Activated T-helper 1 cell treated with anti-CD3 and anti-CD28 coated beads, Interleukin-12 subunit alpha, Interleukin-12 subunit beta, Interleukin-2, Interleukin-4 antibody, amounts not matched to agents 30 ng/mL and 10 ng/mL and 1 ng/mL, durations not matched to agents 14 hours and 24 hours and 36 hours (primary cell): ENCODE measurements around the gene FDX1. TPM values are rescaled to one million over a fixed set of nuclear protein-coding genes. Genes with fewer than 3 reads are reported as not detected.

Source experiments
- DNase-seq: peaks from one replicate; pipeline ENCODE4 v3.0.0; 2021; ENCODE audit warnings: low spot score
- H3K27ac Mint-ChIP-seq: one replicate; pipeline ENCODE4 v1.8.0; 2021; ENCODE audit warnings: mild to moderate bottlenecking, mixed read lengths
- H3K27me3 Mint-ChIP-seq: one replicate; pipeline ENCODE4 v1.8.0; 2022; ENCODE audit warnings: mild to moderate bottlenecking, moderate library complexity, mixed read lengths; ENCODE audit not compliant: insufficient read depth
- H3K36me3 Mint-ChIP-seq: one replicate; pipeline ENCODE4 v1.8.0; 2021; ENCODE audit warnings: low read depth, mixed read lengths
- H3K4me1 Mint-ChIP-seq: one replicate; pipeline ENCODE4 v1.8.0; 2021; ENCODE audit warnings: low read depth, mixed read lengths
- H3K4me3 Mint-ChIP-seq: one replicate; pipeline ENCODE4 v1.8.0; 2021; ENCODE audit warnings: mild to moderate bottlenecking, moderate library complexity, mixed read lengths
- H3K9me3 Mint-ChIP-seq: one replicate; pipeline ENCODE4 v1.8.0; 2021; ENCODE audit warnings: mixed read lengths
- intact Hi-C: fragments of 100-400 bp; cut with micrococcal nuclease; formaldehyde crosslinking; loops from one replicate; pipeline ENCODE4 v1.15.1; 2024
- total RNA-seq: library from RNA; stranded (reverse); gene quantifications from 2 replicates; pipeline ENCODE4 v1.2.3, GENCODE V29; 2022

FDX1 gene
- total RNA-seq, 1 donor from 2014 or later: 14.2 TPM

GRCh38 chr11:110508786-110509185, 79.0 kb downstream of the FDX1 start:
- H3K4me1 Mint-ChIP-seq: no peaks in the 10 kb centered on the region
- DNase-seq: no peak
- H3K36me3 Mint-ChIP-seq: no peaks in the 10 kb centered on the region
- intact Hi-C loops: no loop called here
- peaks cover 2% of the 10 kb centered on the region for H3K27me3 Mint-ChIP-seq
- H3K27ac Mint-ChIP-seq: no peak overlapping the region
- H3K9me3 Mint-ChIP-seq: no peaks in the 10 kb centered on the region
- H3K4me3 Mint-ChIP-seq: no peak overlapping the region

- H3K9me3 Mint-ChIP-seq: no peaks in the 10 kb centered on the region
- H3K27ac Mint-ChIP-seq: no peak overlapping the region
- H3K4me1 Mint-ChIP-seq: no peaks in the 10 kb centered on the region
- intact Hi-C loops: no loop called here
- no peaks in the 10 kb centered on the region for H3K27me3 Mint-ChIP-seq
- H3K4me3 Mint-ChIP-seq: no peak overlapping the region
- DNase-seq: no peak
- H3K36me3 Mint-ChIP-seq: no peaks in the 10 kb centered on the region
Measured at GRCh38 chr11:110509472-110509871, 79.7 kb downstream of the FDX1 start.

GRCh38 chr11:110512026-110512425, 82.3 kb downstream of the FDX1 start:
- Mint-ChIP-seq H3K27ac (no peak overlapping the region), H3K4me3 (no peak overlapping the region), H3K4me1 (no peaks in the 10 kb centered on the region), H3K36me3 (no peaks in the 10 kb centered on the region), H3K9me3 (no peaks in the 10 kb centered on the region), H3K27me3 (peaks cover 2% of the 10 kb centered on the region)
- intact Hi-C loops: no loop called here
- no peak for DNase-seq

- no peak overlapping the region for H3K27ac Mint-ChIP-seq
- no peak for DNase-seq
- H3K9me3 Mint-ChIP-seq: no peaks in the 10 kb centered on the region
- no peaks in the 10 kb centered on the region for H3K4me1 Mint-ChIP-seq
- intact Hi-C loops: no loop called here
- peaks cover 3% of the 10 kb centered on the region for H3K27me3 Mint-ChIP-seq
- no peak overlapping the region for H3K4me3 Mint-ChIP-seq
- H3K36me3 Mint-ChIP-seq: no peaks in the 10 kb centered on the region
Measured at GRCh38 chr11:110513259-110513801, 83.6 kb downstream of the FDX1 start.

GRCh38 chr11:110513846-110514437, 84.2 kb downstream of the FDX1 start:
- no peak overlapping the region for H3K27ac Mint-ChIP-seq
- H3K9me3 Mint-ChIP-seq: no peaks in the 10 kb centered on the region
- intact Hi-C loops: no loop called here
- peaks cover 5% of the 10 kb centered on the region for H3K27me3 Mint-ChIP-seq
- no peaks in the 10 kb centered on the region for H3K36me3 Mint-ChIP-seq
- H3K4me3 Mint-ChIP-seq: no peak overlapping the region
- H3K4me1 Mint-ChIP-seq: no peaks in the 10 kb centered on the region
- no peak for DNase-seq

Other genes starting within 250 kb of the FDX1 start
- gene RDX, start 133.3 kb upstream of the FDX1 start, total RNA-seq: 94.6 and 98.9 TPM in 2 replicates